ENCODE results near the gene PRKG1.

- TF ChIP-seq CTCF (IDR thresholded peaks at IDR 0.05) (no peak), POLR2A (IDR thresholded peaks at IDR 0.05) (no peak)
These were observed 530.3 kb downstream of the PRKG1 start for GRCh38 chr10:51604579-51604978.
